GM12801 (cell line): ENCODE results near the gene MADD.

Experiments
- CTCF ChIP-seq: IDR thresholded peaks from one replicate; pipeline ENCODE4 v1.5.1; 2011; ENCODE audit warnings: control low read depth; ENCODE audit not compliant: insufficient read length; ENCODE audit errors: extremely low read depth

Gene MADD

GRCh38 chr11:47308050-47308823, 38.3 kb downstream of the MADD start:
- no peak for TF ChIP-seq CTCF

GRCh38 chr11:47314992-47315391, 45.1 kb downstream of the MADD start:
- no peak for TF ChIP-seq CTCF

- TF ChIP-seq CTCF = no peak
Observed at GRCh38 chr11:47317064-47317828, 47.3 kb downstream of the MADD start.

GRCh38 chr11:47318166-47318565, 48.2 kb downstream of the MADD start:
- no peak for TF ChIP-seq CTCF

- no peak for TF ChIP-seq CTCF
Observed at GRCh38 chr11:47324520-47324919, 54.6 kb downstream of the MADD start.

GRCh38 chr11:47325271-47326041, 55.5 kb downstream of the MADD start:
- no peak for TF ChIP-seq CTCF

- TF ChIP-seq CTCF = no peak
Observed at GRCh38 chr11:47326198-47326597, 56.3 kb downstream of the MADD start.
